Choroid plexus epithelial cell (primary cell): ENCODE data around the gene TBC1D22A.

Source experiments
- DNase-seq: peaks from one replicate; pipeline ENCODE4 v3.0.0-alpha.2; 2010; ENCODE audit warnings: low read depth
- H3K4me3 ChIP-seq: 2 replicates; pipeline ENCODE4 v1.5.1; 2011; ENCODE audit warnings: low read depth, mild to moderate bottlenecking, control low read depth, low read length, moderate library complexity
- CTCF ChIP-seq: conservative IDR thresholded peaks from 2 replicates; pipeline ENCODE4 v1.5.1; 2011; ENCODE audit warnings: low read depth, mild to moderate bottlenecking, control low read depth, inconsistent platforms, low read length, moderate library complexity

Gene TBC1D22A

GRCh38 chr22:47021371-47022074 is 259.1 kb downstream of the TBC1D22A start:
- no peak overlapping the region for H3K4me3 ChIP-seq
- DNase-seq = no peak
- no peak for TF ChIP-seq CTCF

GRCh38 chr22:47022075-47022473 is 259.6 kb downstream of the TBC1D22A start:
- H3K4me3 ChIP-seq = no peak overlapping the region
- DNase-seq = no peak
- TF ChIP-seq CTCF = no peak

GRCh38 chr22:47022475-47022874 is 260.0 kb downstream of the TBC1D22A start:
- no peak for DNase-seq
- TF ChIP-seq CTCF = no peak
- H3K4me3 ChIP-seq = no peak overlapping the region

GRCh38 chr22:47023871-47024270 is 261.4 kb downstream of the TBC1D22A start:
- H3K4me3 ChIP-seq = no peak overlapping the region
- no peak for TF ChIP-seq CTCF
- DNase-seq = no peak

GRCh38 chr22:47027766-47028165 is 265.3 kb downstream of the TBC1D22A start:
- H3K4me3 ChIP-seq = no peak overlapping the region
- no peak for DNase-seq
- TF ChIP-seq CTCF = no peak

- DNase-seq = no peak
- TF ChIP-seq CTCF = no peak
- no peak overlapping the region for H3K4me3 ChIP-seq
Measured at GRCh38 chr22:47029244-47030074, 267.0 kb downstream of the TBC1D22A start.

- no peak for DNase-seq
- no peak for TF ChIP-seq CTCF
- H3K4me3 ChIP-seq = no peak overlapping the region
Measured at GRCh38 chr22:47030143-47030661, 267.8 kb downstream of the TBC1D22A start.
